Neural progenitor cell (in vitro differentiated cells): ENCODE measurements around the gene SUOX. TPM values are rescaled to one million over a fixed set of nuclear protein-coding genes. Genes with fewer than 3 reads are reported as not detected.

ENCODE experiments used
- DNase-seq: peaks from one replicate; pipeline ENCODE4 v3.0.0-alpha.2; 2016; ENCODE audit warnings: low spot score
- H2AFZ ChIP-seq: fragments of 200-600 bp; sonication (generic); replicated peaks from 2 replicates; pipeline ENCODE4 v1.6.1; 2016; ENCODE audit warnings: antibody characterized with exemption
- H3F3A ChIP-seq: fragments of 200-600 bp; sonication (generic); 2 replicates; pipeline ENCODE4 v1.6.1; 2016; ENCODE audit warnings: antibody characterized with exemption, low read depth
- H3K27ac ChIP-seq: fragments of 200-600 bp; sonication (generic); 2 replicates; pipeline ENCODE4 v1.5.1; 2016; ENCODE audit warnings: mild to moderate bottlenecking
- H3K27me3 ChIP-seq: fragments of 200-600 bp; sonication (generic); 2 replicates; pipeline ENCODE4 v1.6.1; 2016; ENCODE audit warnings: mild to moderate bottlenecking, moderate library complexity
- H3K36me3 ChIP-seq: fragments of 200-600 bp; sonication (generic); 2 replicates; pipeline ENCODE4 v1.5.1; 2016
- H3K4me1 ChIP-seq: fragments of 200-600 bp; sonication (generic); 2 replicates; pipeline ENCODE4 v1.6.1; 2016; ENCODE audit warnings: mixed run types
- H3K4me2 ChIP-seq: fragments of 200-600 bp; sonication (generic); 2 replicates; pipeline ENCODE4 v1.6.1; 2016
- H3K4me3 ChIP-seq: fragments of 200-600 bp; sonication (generic); 2 replicates; pipeline ENCODE4 v1.5.1; 2016
- H3K79me2 ChIP-seq: fragments of 200-600 bp; sonication (generic); 2 replicates; pipeline ENCODE4 v1.6.1; 2016; ENCODE audit warnings: low read depth
- H3K9ac ChIP-seq: fragments of 200-600 bp; sonication (generic); 2 replicates; pipeline ENCODE4 v1.6.1; 2016
- H3K9me3 ChIP-seq: fragments of 200-600 bp; sonication (generic); 2 replicates; pipeline ENCODE4 v1.5.1; 2016; ENCODE audit warnings: low read depth
- H4K20me1 ChIP-seq: fragments of 200-600 bp; sonication (generic); 2 replicates; pipeline ENCODE4 v1.6.1; 2016; ENCODE audit warnings: low read depth
- H3K27ac Mint-ChIP-seq: 3 replicates; pipeline ENCODE4 v1.8.0; 2021; ENCODE audit warnings: mixed read lengths
- H3K27me3 Mint-ChIP-seq: 2 replicates; pipeline ENCODE4 v1.8.0; 2022; ENCODE audit warnings: low read depth, mild to moderate bottlenecking, inconsistent platforms, moderate library complexity, mixed read lengths; ENCODE audit not compliant: insufficient read depth
- H3K36me3 Mint-ChIP-seq: 3 replicates; pipeline ENCODE4 v1.8.0; 2021; ENCODE audit warnings: mixed read lengths
- H3K4me1 Mint-ChIP-seq: 3 replicates; pipeline ENCODE4 v1.8.0; 2021; ENCODE audit warnings: mixed read lengths
- H3K4me3 Mint-ChIP-seq: 3 replicates; pipeline ENCODE4 v1.8.0; 2021; ENCODE audit warnings: mild to moderate bottlenecking, moderate library complexity, mixed read lengths
- H3K9me3 Mint-ChIP-seq: 3 replicates; pipeline ENCODE4 v1.8.0; 2020; ENCODE audit warnings: mixed read lengths
- CTCF ChIP-seq: fragments of 200-600 bp; sonication (generic); IDR thresholded peaks from 2 replicates; pipeline ENCODE4 v1.5.1; 2017; ENCODE audit warnings: antibody characterized with exemption, mild to moderate bottlenecking
- EZH2 ChIP-seq: fragments of 200-600 bp; sonication (generic); IDR thresholded peaks from 2 replicates; pipeline ENCODE4 v1.6.1; 2017; ENCODE audit warnings: antibody characterized with exemption, mild to moderate bottlenecking, moderate library complexity
- EZH2phosphoT487 ChIP-seq: fragments of 200-600 bp; sonication (generic); IDR thresholded peaks from 2 replicates; pipeline ENCODE4 v1.6.1; 2017; ENCODE audit warnings: antibody characterized with exemption
- total RNA-seq: library from RNA; depleted of rRNA; stranded (reverse); fragments of >200 nt; gene quantifications from 2 replicates; pipeline ENCODE4 v1.2.3, GENCODE V29; 2015; ENCODE audit warnings: low replicate concordance

The SUOX gene
- total RNA-seq, 1 donor from 2014 or later = 17.5 TPM

- Histone ChIP-seq H4K20me1 (no peaks in the 10 kb centered on the region), H3K4me2 (no peak overlapping the region), H3K4me3 (no peak overlapping the region), H3K27me3 (no peaks in the 10 kb centered on the region), H3K9ac (no peak overlapping the region), H3K79me2 (no peaks in the 10 kb centered on the region), H3K36me3 (no peaks in the 10 kb centered on the region), H3K27ac (no peak overlapping the region), H3K4me1 (no peaks in the 10 kb centered on the region), H2AFZ (no peak overlapping the region), H3K9me3 (no peaks in the 10 kb centered on the region), H3F3A (no peaks in the 10 kb centered on the region)
- Mint-ChIP-seq H3K4me1 (peaks cover 4% of the 10 kb centered on the region), H3K27ac (no peak overlapping the region), H3K27me3 (peaks cover 8% of the 10 kb centered on the region), H3K9me3 (no peaks in the 10 kb centered on the region), H3K36me3 (peaks cover 53% of the 10 kb centered on the region), H3K4me3 (no peak overlapping the region)
- TF ChIP-seq EZH2phosphoT487 (no peak), EZH2 (no peak), CTCF (no peak)
- no peak for DNase-seq
Observed at GRCh38 chr12:56028511-56029165, 31.6 kb downstream of the SUOX start.

- H3K9ac ChIP-seq = no peak overlapping the region
- H3K27me3 Mint-ChIP-seq = peaks cover 8% of the 10 kb centered on the region
- H3K4me3 Mint-ChIP-seq = no peak overlapping the region
Observed at GRCh38 chr12:56029166-56029519, 32.1 kb downstream of the SUOX start.

DNA sequence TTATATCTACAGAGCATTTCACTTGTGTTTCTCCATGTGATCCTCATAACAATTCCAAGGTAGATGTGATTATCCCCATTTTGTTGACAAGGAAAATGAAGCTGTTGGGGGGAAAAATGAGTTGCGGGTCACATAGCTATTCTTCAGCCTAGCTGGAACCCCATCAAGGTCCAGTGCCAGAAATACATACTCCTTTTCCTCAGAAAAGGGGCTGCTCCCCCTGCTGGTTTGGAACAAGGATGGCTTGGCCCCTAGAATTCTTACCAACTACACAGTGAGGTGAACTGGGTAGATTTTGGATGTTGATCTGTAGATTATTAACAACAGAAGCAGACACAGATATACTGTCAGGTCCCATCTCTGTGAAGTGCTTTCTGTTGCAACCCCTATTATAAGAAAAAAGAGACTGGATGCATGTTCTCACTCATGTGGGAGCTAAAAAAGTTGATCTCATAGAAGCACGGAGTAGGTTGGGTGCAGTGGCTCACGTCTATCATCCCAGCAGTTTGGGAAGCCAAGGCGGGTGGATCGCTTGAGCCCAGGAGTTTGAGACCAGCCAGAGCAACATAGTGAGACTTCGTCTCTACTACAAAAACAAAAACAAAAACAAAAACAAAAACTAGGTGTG, 32.7 kb downstream of the SUOX start:
- Histone ChIP-seq H4K20me1 (no peaks in the 10 kb centered on the region), H2AFZ (no peak overlapping the region), H3K27me3 (no peaks in the 10 kb centered on the region), H3K4me2 (no peak overlapping the region), H3K27ac (no peak overlapping the region), H3K36me3 (no peaks in the 10 kb centered on the region), H3K9me3 (no peaks in the 10 kb centered on the region), H3K9ac (no peak overlapping the region), H3K4me1 (no peaks in the 10 kb centered on the region), H3K4me3 (no peak overlapping the region), H3F3A (no peaks in the 10 kb centered on the region), H3K79me2 (no peaks in the 10 kb centered on the region)
- TF ChIP-seq EZH2 (no peak), CTCF (peak; percentile 75)
- no peak overlapping the region for H3K27ac Mint-ChIP-seq
- DNase-seq = peak; percentile 79
- H3K36me3 Mint-ChIP-seq = peaks cover 52% of the 10 kb centered on the region
- peaks cover 8% of the 10 kb centered on the region for H3K27me3 Mint-ChIP-seq
- no peaks in the 10 kb centered on the region for H3K9me3 Mint-ChIP-seq
- H3K4me3 Mint-ChIP-seq = no peak overlapping the region
- no peaks in the 10 kb centered on the region for H3K4me1 Mint-ChIP-seq

More at GRCh38 chr12:56029166-56029519, 32.1 kb downstream of the SUOX start:
- no peak for TF ChIP-seq EZH2
- TF ChIP-seq EZH2phosphoT487 = no peak
- no peak for TF ChIP-seq CTCF
- Histone ChIP-seq H3K36me3 (no peaks in the 10 kb centered on the region), H2AFZ (no peak overlapping the region), H3K4me2 (no peak overlapping the region), H3K4me3 (no peak overlapping the region), H3K79me2 (no peaks in the 10 kb centered on the region), H3K27me3 (no peaks in the 10 kb centered on the region), H4K20me1 (no peaks in the 10 kb centered on the region), H3K4me1 (no peaks in the 10 kb centered on the region), H3F3A (no peaks in the 10 kb centered on the region), H3K9me3 (no peaks in the 10 kb centered on the region), H3K27ac (no peak overlapping the region)
- Mint-ChIP-seq H3K27ac (no peak overlapping the region), H3K4me1 (no peaks in the 10 kb centered on the region), H3K9me3 (no peaks in the 10 kb centered on the region), H3K36me3 (peaks cover 51% of the 10 kb centered on the region)
- no peak for DNase-seq
